MCF 10A (cell line): ENCODE results near the gene TSEN54. TPM values are rescaled to one million over a fixed set of nuclear protein-coding genes. Genes with fewer than 3 reads are reported as not detected.
"Not testable (repeated sequence)": the region's sequence is repeated elsewhere in the genome, so short reads cannot be mapped to it uniquely, and the experiment has no call there.

Experiments
- BruUV-seq: library from RNA; stranded (reverse); fragments of 400-500 nt; replicated peaks from 2 replicates; lab custom pipeline; 2021; lab: Mats Ljungman, UMichigan
- CTCF ChIA-PET: fragments of 300-600 bp; sonication (Branson Sonifier 250); formaldehyde crosslinking; extraction: SDS; loops from one replicate; lab custom pipeline; 2021; ENCODE audit warnings: antibody characterized with exemption, inconsistent platforms; lab: Yijun Ruan, JAX
- POLR2A ChIA-PET: fragments of 300-600, 350-650 bp; sonication (Branson Sonifier 250); formaldehyde crosslinking; extraction: SDS; loops from one replicate; lab custom pipeline; 2020; ENCODE audit warnings: antibody characterized with exemption, inconsistent platforms; lab: Yijun Ruan, JAX
- DNase-seq: peaks from one replicate; pipeline ENCODE4 v3.0.0-alpha.2; 2018; ENCODE audit not compliant: unreplicated experiment
- H3K27ac Mint-ChIP-seq: one replicate; pipeline ENCODE4 v1.8.0; 2022; ENCODE audit warnings: mild to moderate bottlenecking, low read depth, mixed read lengths; ENCODE audit not compliant: unreplicated experiment
- H3K27me3 Mint-ChIP-seq: one replicate; pipeline ENCODE4 v1.8.0; 2022; ENCODE audit warnings: mixed read lengths; ENCODE audit not compliant: insufficient read depth, unreplicated experiment
- H3K36me3 Mint-ChIP-seq: one replicate; pipeline ENCODE4 v1.8.0; 2022; ENCODE audit warnings: mild to moderate bottlenecking, moderate library complexity, mixed read lengths; ENCODE audit not compliant: insufficient read depth, unreplicated experiment
- H3K4me1 Mint-ChIP-seq: one replicate; pipeline ENCODE4 v1.8.0; 2022; ENCODE audit warnings: mixed read lengths; ENCODE audit not compliant: insufficient read depth, unreplicated experiment
- H3K4me3 Mint-ChIP-seq: one replicate; pipeline ENCODE4 v1.8.0; 2022; ENCODE audit warnings: mild to moderate bottlenecking, moderate library complexity, mixed read lengths; ENCODE audit not compliant: unreplicated experiment
- H3K9me3 Mint-ChIP-seq: one replicate; pipeline ENCODE4 v1.8.0; 2022; ENCODE audit warnings: mixed read lengths; ENCODE audit not compliant: unreplicated experiment
- CTCF ChIP-seq: fragments of 200-600 bp; IDR thresholded peaks from one replicate; pipeline ENCODE4 v1.8.0; 2022; ENCODE audit warnings: antibody characterized with exemption, mild to moderate bottlenecking; ENCODE audit not compliant: unreplicated experiment
- intact Hi-C: fragments of 100-400 bp; cut with micrococcal nuclease; formaldehyde crosslinking; loops from 2 replicates; pipeline ENCODE4 v1.14.1; 2022
- total RNA-seq: library from RNA; stranded (reverse); gene quantifications from 2 replicates; pipeline ENCODE4 v1.2.3, GENCODE V29; 2022

TSEN54 gene
- total RNA-seq, 1 experiment from 2014 or later = 13.3 TPM

GRCh38 chr17:75516619-75517296 is 430 bp downstream of the TSEN54 start:
- ChIA-PET POLR2A (interaction anchor here (0.6 to 2.5 kb wide), 18 partner anchors 10 to 380 kb away, joined by 3 to 54 read pairs (median 4); partner anchors contain the start of genes GGA3, GRB2, LLGL2 and MRPS7), CTCF (interaction anchor here (0.6 to 1.6 kb wide), 16 partner anchors 8 to 248 kb away, joined by 3 to 12 read pairs (median 3); partner anchors contain the start of genes LLGL2, SLC25A19 and SMIM5)
- Mint-ChIP-seq H3K36me3 (peaks cover 49% of the 10 kb centered on the region), H3K4me3 (peak overlapping the region; percentile 81), H3K9me3 (no peaks in the 10 kb centered on the region), H3K4me1 (peaks cover 11% of the 10 kb centered on the region), H3K27ac (no peak overlapping the region), H3K27me3 (no peaks in the 10 kb centered on the region)
- BruUV-seq = no TSS peak
- TF ChIP-seq CTCF = no peak
- no peak for DNase-seq
- intact Hi-C loops = loop anchor here (2.0 kb wide), 2 partner anchors 72 to 242 kb away; no protein-coding TSS in a partner anchor

DNA sequence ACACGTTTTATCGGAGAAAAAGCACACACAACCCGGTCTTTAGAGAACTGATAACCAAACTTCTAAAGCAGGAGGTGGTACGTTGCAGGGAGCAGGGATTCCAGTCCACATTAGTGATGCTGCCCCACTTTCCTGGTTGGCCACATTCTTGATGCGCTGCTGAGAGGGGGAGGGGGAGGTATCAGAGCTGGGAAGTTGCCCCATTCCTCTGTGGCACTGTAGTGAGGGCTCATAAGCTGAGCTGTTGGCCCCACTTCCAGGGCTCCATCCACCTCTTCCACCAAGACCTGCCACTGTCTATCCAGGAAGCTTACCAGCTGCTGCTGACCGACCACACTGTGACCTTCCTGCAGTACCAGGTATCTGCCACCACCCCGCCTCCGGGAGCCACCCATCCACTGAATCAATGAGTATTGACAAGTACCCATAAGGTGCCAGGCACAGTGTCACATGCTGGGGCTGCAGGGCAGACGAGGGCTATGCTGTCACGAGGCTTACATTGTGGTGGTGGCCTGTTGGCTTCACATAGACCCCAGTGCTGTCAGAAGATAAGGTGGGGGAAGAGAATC is 1.1 kb downstream of the TSEN54 start:
- H3K36me3 Mint-ChIP-seq = peaks cover 54% of the 10 kb centered on the region
- no TSS peak for BruUV-seq
- POLR2A ChIA-PET = interaction anchor here (0.6 to 2.5 kb wide), 5 partner anchors 9 to 379 kb away, joined by 3 to 54 read pairs (median 9); partner anchors contain the start of genes GGA3, LLGL2, MRPS7 and TMEM94

DNA sequence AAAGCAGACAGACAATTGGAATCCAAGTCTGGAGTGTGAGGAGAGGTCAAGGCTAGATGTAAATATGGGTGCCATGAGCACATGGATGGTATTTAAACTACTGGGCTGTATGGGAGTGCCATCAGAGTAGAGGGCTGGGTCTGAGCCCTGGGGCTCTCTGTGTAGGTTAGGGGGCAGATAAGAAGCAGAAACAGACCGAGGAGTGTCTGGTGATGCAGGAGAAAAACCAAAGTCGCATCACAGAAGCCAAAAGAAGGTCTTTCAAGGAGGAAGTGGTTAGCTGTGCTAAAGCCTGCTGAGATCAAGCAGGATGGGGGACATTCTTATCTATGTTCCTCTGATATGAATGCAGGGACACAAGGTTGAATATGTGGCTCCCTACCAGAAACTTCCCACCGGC is 1.9 kb downstream of the TSEN54 start:
- Mint-ChIP-seq H3K4me1 (peaks cover 11% of the 10 kb centered on the region), H3K9me3 (no peaks in the 10 kb centered on the region), H3K4me3 (peak overlapping the region; percentile 81), H3K36me3 (peaks cover 59% of the 10 kb centered on the region), H3K27ac (no peak overlapping the region), H3K27me3 (no peaks in the 10 kb centered on the region)
- BruUV-seq = no TSS peak
- ChIA-PET POLR2A (interaction anchor here (1.1 kb wide), 1 partner anchor 81 kb away, joined by 5 read pairs; no protein-coding TSS in a partner anchor), CTCF (interaction anchor here (0.6 to 1.3 kb wide), 5 partner anchors 12 to 115 kb away, joined by 3 to 7 read pairs (median 3); partner anchors contain the start of gene SMIM5)
- no peak for TF ChIP-seq CTCF
- no peak for DNase-seq
- intact Hi-C loops = no loop called here

More for the DNA sequence above, 1.1 kb downstream of the TSEN54 start:
- peak overlapping the region; percentile 81 for H3K4me3 Mint-ChIP-seq
- H3K4me1 Mint-ChIP-seq = peaks cover 11% of the 10 kb centered on the region
- no peak for DNase-seq
- intact Hi-C loops = loop anchor here (2.0 kb wide), 2 partner anchors 71 to 243 kb away; no protein-coding TSS in a partner anchor
- H3K27me3 Mint-ChIP-seq = no peaks in the 10 kb centered on the region
- CTCF ChIA-PET = interaction anchor here (0.5 to 1.6 kb wide), 9 partner anchors 7 to 356 kb away, joined by 3 to 12 read pairs (median 4); partner anchors contain the start of gene LLGL2
- H3K27ac Mint-ChIP-seq = no peak overlapping the region
- no peak for TF ChIP-seq CTCF
- H3K9me3 Mint-ChIP-seq = no peaks in the 10 kb centered on the region

GRCh38 chr17:75518983-75519537 is 2.7 kb downstream of the TSEN54 start:
- H3K27ac Mint-ChIP-seq = no peak overlapping the region
- CTCF ChIA-PET = interaction anchor here (0.7 kb wide), 1 partner anchor 88 kb away, joined by 3 read pairs; no protein-coding TSS in a partner anchor
- POLR2A ChIA-PET = interaction anchor here (1.1 kb wide), 1 partner anchor 82 kb away, joined by 5 read pairs; no protein-coding TSS in a partner anchor
- H3K36me3 Mint-ChIP-seq = peaks cover 54% of the 10 kb centered on the region
- BruUV-seq = no TSS peak
- intact Hi-C loops = no loop called here
- no peaks in the 10 kb centered on the region for H3K9me3 Mint-ChIP-seq
- peaks cover 11% of the 10 kb centered on the region for H3K4me1 Mint-ChIP-seq
- DNase-seq = no peak
- no peaks in the 10 kb centered on the region for H3K27me3 Mint-ChIP-seq
- no peak overlapping the region for H3K4me3 Mint-ChIP-seq
- TF ChIP-seq CTCF = no peak

GRCh38 chr17:75520413-75520812 is 4.1 kb downstream of the TSEN54 start:
- H3K27ac Mint-ChIP-seq, BruUV-seq, H3K4me3 Mint-ChIP-seq, POLR2A ChIA-PET, intact Hi-C loops, DNase-seq, H3K9me3 Mint-ChIP-seq, H3K27me3 Mint-ChIP-seq: not testable (repeated sequence)
- CTCF ChIA-PET = interaction anchor here (0.5 to 0.7 kb wide), 2 partner anchors 113 to 346 kb away, joined by 3 read pairs; partner anchors contain the start of gene SMIM5
- peaks cover 11% of the 10 kb centered on the region for H3K4me1 Mint-ChIP-seq
- H3K36me3 Mint-ChIP-seq = peaks cover 52% of the 10 kb centered on the region
